Stimulated activated CD8-positive, alpha-beta memory T cell treated with anti-CD3 and anti-CD28 coated beads, Interleukin-7, amount 100 ng/mL, for 48 hours (primary cell): ENCODE results near the gene AP1M1.
A peak's percentile ranks its signal among the peaks of the same experiment; 100 is the strongest.

ENCODE experiments used
- DNase-seq, 2 donors: peaks; one replicate each; pipeline ENCODE4 v3.0.0-alpha.2; 2020; ENCODE audit warnings: low read depth in 1 of 2; ENCODE audit errors: extremely low read depth in 1 of 2

Gene AP1M1

DNA sequence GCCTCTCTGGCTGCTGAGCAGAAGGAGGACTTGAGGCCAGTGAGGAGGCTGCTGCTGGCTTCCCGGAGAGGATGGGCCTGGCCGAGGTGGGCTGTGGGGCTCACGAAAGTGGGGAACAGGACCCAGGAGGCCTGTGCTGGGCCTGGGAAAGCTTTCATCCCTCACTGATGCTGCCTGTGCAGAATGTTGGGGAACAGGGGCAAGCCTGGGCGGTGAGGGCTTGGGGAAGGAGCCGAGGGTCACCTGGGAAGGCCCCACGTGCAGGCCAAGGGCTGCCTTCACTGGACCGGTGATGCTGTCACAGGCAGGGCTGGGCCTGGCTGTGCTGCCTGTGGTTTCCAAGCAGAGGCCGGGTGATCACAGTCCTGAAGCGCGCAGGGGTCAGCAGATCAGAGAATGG, 9.4 kb downstream of the AP1M1 start:
- DNase-seq: no peak

DNA sequence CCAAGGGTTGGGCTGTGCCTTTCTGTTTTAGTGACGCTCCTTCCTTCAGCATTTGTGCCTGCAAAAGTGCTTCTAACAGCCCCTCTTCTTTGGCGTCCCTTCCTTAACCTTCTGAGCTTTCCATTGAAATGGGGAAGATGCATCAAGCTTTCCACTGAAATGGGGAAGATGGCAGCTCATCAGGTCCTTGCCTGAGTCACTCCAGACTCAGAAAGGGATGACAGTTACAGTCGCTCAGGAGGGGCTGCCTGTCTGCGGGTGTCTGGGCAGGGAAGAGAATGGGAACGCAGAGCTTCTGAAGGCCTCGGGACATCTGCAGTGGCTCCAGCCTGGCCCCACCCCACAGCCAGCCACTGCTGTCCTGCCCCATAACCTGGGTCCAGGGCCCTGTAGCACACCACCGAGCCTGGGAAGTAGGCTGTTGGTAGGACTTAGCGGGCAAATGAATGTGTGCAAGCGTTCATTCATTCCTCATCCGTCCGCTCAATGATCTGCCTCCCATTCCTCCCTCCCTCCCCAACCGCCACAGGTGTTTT, 9.8 kb downstream of the AP1M1 start:
- no peak for DNase-seq

DNA sequence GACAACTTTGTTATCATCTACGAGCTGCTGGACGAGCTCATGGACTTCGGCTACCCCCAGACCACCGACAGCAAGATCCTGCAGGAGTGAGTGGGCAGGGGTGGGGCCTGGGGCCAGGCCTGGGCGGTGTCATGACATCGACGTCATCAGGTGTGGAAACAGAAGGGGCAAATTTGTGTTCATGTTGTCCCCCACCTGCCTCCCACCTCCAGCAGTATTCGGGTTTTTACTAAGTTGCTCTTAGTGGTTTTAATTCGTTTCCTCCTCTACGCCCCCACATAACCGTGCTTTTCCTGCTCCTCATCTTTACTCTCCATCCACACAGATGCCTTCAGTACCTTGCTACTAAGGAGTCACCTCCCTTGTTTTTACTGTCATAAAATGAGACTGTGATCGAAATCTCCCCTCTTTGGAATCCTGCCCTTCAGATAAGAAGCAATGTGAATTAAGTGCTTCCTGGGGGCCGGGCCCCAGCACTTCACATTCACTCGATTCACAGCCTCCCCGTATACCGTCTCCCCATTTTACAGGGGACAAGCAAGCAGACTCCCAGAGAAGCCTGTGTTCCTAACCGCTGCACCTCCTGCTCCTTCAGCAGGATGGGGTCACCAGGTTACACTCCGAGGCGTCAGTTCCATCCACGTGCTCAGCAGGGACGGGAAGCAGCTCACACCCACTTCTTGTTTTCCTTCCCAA, 10.5 kb downstream of the AP1M1 start:
- DNase-seq: peak in 1 of 2 donors; percentile 57

- no peak for DNase-seq
These were observed 11.3 kb downstream of the AP1M1 start for GRCh38 chr19:16208847-16209665.

GRCh38 chr19:16210168-16210567, 12.5 kb downstream of the AP1M1 start:
- no peak for DNase-seq

- no peak for DNase-seq
These were observed 15.4 kb downstream of the AP1M1 start for GRCh38 chr19:16213076-16213475.

DNA sequence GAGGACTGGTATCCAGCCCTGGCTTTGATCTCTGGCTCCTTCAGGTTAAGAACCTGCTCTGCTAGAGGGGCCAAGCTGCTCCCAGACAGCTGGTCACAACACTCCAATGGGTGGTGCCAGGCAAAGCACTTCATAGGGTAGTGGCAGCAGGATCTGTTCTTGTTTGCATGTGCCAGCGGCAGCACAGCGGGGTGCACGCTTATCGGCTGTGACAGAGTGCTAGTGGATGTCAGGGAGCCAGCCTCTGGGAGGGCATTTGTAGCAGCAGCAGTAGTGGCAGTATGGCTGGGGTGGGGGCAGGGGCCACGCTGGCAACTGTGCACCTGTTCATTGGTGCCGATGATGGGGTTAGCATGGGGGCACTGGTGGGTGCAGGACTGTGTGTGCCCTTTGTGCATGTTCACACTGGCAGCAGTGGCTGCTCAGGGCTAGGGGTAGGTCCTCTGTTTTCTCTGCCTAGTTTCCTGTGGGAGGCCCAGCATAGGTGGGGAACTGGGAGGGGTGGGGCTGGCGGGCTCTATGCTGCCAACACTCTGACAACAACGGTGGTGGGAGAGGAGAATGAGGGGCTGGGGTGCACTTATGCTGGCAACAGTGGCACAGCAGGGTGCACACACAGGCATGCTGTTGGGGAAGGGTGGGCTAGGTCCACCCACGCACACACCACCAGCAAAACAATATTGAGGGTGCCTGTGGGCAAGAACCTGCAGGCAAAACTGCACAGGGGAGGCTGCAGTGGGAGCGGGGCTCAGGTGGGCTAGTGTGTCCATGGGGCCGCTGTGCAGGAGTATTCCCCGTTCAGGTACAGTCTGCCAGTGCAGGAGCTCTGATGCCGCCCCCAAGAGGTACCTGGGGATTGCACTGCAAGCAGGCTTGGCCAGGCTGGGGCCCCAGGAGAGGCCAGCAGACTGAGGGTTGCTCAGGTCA, 19.3 kb downstream of the AP1M1 start:
- no peak for DNase-seq

DNA sequence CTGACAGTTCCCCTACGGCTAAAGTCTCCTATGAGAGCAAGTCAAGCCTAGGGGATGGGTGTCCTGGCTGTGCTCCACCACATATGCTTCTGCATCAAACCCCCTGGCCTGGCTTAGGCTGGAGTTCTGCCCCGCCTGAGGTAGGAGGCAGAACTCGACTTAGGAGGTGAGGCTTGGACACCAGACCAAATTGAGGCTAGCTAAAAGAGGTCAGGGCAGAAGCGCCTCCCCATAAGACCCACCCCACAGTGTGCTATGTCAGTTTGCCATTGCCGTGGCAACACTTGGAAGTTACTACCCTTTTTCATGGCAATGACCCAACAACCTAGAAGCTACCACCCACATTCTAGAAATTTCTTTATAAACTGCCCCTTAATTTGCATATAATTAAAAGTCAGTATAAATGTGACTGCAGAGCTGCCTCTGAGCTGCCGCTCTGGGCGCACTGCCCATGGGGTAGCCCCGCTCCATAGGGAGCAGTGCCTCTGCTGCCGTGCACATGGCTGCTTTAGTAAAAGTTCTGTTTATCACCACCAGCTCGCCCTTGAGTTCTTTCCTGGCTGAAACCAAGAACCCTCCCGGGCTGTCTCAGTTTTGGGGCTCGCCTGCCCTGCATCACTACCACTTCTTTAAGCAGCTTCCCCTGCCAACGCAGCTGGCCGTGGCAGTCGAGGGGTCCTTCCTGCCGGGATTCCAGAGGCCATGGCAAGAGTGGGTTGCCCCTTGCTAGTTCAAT, 20.2 kb downstream of the AP1M1 start:
- no peak for DNase-seq

- DNase-seq: no peak
These were observed 21.1 kb downstream of the AP1M1 start for GRCh38 chr19:16218851-16219250.

GRCh38 chr19:16222806-16223205, 25.1 kb downstream of the AP1M1 start:
- DNase-seq: no peak

DNA sequence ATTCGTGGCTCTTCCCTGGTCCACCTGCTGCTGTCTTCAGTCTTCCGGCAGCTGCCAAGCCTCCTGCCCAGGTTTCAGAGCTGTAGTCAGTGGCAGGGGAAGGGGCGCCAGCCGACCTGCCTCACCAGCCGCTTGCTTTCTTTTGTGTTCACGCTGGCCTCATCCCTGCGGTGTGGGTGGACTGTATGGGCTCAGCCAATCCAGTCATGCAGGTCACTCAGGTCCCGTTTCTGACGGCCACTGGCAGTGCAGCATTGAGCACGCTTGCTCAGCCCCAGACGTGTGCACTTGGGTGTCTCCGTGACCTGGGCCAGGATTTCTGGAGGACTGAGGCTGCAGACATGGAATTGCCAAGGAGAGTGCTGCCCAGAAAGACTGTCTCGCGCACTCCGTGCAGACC, 26.0 kb downstream of the AP1M1 start:
- no peak for DNase-seq

DNA sequence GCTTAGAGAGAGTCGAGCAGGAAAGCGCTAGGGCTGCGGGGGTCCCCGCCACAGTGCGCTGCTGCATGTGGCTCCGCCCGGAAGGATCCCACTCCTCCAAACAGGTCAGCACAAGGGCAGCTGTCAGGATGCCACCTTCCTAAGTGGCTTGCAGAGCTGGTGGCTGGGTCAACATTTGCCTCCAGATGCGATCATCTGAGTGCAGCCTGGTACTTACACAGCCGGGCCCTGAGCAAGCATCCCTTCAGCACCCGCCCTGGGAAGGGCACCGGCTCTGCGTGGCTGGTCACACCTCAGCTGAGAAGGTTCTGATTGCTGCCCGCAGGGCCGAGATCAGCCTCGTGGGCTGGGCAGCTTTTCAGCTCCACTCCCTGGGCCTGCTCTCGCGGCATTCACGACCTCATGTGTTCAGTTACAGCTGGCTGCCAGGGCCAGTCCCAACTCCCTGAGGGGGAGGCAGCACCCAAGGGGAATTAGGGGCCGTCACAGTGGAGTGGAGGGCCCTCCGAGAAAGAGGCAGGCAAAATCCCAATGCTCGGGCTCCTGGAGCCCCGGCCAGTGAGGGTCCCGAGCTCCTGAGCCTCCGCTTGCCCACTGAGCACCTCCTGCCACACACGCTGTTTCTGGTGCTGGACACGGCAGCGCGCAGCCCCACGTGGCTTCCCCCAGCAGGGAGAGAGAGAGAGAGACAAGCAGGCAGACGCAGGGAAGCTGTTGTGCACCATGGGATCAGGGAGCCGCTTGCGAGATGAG, 26.8 kb downstream of the AP1M1 start:
- no peak for DNase-seq

DNA sequence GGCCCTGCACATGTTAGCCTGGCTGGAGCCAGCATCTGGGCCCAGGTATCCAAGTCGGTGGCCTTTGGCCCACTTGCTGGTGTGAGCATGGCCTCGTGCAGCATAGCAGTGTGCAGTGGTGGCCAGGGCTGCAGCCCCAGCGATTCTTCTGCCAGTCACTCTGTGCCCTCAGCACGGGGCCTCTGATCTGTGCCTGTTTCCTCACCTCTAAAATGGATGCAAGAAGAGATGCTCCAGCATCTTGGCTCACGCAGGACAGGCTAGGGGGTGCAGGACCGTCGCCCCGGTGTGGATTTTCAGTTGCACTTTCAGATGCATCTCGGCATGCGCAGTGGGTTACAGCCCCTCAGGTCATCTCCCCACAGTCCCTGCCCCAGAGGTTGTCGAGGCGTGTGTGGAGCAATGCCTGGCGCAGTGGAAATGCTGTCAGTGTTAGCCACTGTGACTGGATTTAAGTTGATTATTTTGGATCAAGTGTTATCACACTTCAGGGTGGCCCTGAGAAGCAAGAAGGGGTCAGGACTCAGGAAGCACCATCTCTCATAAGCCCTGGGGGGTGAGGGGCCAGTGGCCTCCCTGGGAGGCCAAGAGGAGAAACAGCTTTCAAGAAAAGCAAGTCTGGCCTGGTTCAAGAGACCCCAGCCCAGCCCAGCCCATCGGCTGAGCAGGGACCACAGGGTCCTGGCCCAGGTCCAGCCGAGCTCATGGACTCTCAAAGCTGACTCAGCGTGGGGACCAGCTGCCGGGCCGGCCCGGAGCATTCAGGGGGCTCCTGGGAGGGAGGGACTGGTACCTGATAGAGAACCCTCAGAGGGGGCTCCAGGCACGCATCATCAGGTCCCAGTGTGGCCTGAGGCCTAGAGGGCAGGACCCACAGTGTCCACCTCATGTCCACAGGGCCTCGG, 27.8 kb downstream of the AP1M1 start:
- no peak for DNase-seq

DNA sequence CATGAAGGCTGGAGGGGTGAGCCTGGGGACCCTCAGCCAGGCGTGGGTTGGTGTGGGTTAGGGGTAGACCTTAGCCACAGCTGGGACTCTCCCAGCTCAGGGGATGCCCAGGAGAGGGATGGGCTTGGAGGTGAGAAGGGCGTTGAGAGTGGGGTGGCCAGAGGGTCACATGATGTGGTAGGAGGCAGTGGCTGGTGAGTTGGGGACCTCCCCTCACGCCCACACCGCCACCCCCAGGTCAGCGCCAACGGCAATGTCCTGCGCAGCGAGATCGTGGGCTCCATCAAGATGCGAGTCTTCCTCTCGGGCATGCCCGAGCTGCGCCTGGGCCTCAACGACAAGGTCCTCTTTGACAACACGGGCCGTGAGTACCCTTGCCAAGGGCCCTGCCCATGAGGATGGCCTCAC, 28.5 kb downstream of the AP1M1 start:
- DNase-seq: no peak

- no peak for DNase-seq
These were observed 29.4 kb downstream of the AP1M1 start for GRCh38 chr19:16226878-16227836.

DNA sequence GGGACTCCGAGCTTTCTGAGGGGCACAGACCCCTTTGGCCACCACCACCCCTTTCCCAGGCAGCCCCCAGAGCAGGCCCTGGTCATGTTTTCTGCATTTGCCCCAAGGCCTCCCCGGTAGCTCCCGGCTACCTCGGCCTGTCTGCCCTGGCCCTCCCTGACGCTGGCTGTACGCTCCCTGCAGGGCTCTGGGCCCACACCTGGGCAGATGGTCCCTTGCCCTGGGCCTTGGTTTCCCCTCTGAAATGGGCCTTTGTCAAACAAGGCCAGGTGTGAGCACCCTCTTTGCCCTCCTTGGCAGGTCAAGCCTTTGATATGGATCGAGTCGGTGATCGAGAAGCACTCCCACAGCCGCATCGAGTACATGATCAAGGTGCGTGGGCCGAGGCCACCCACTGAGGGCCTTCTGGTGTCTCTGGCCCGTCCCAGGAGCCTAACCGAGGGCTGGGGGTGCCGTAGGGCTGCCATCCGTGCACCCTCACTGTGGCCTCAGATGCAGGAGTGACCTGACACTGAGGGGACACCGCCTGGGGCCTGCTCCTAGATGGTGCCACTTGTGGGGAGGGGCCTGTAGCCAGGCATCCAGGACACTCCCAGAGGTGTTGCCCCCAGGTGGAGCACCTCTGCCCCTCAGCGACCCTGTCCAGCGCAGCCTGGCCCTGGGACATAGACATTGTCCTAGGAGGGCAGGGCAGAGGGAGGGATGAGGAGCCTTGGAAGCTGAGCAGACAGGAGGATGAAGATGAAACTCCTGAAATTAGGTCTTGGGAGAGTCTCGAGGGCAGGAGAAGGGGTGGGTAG, 30.3 kb downstream of the AP1M1 start:
- no peak for DNase-seq
